ENCODE measurements around the gene ZNF674. TPM values are rescaled to one million over a fixed set of nuclear protein-coding genes. Genes with fewer than 3 reads are reported as not detected.
A peak's percentile ranks its signal among the peaks of the same experiment; 100 is the strongest.
"Not testable (repeated sequence)": the region's sequence is repeated elsewhere in the genome, so short reads cannot be mapped to it uniquely, and the experiment has no call there.

Gene ZNF674
- total RNA-seq, 2 donors from 2014 or later = 3.7 to 4.3 TPM

- H3K27ac Mint-ChIP-seq = no peak overlapping the region
- H3K36me3 Mint-ChIP-seq (ENCODE audit: insufficient read depth in 2 of 2) = no peaks in the 10 kb centered on the region
- no peaks in the 10 kb centered on the region for H3K4me1 Mint-ChIP-seq (ENCODE audit: low read depth)
- no peaks in the 10 kb centered on the region for H3K9me3 Mint-ChIP-seq
- ATAC-seq (replicated peaks in 1 of 2) (no peak), DNase-seq (no peak)
- no peak overlapping the region for H3K4me3 Mint-ChIP-seq
- peaks cover 9% of the 10 kb centered on the region for H3K27me3 Mint-ChIP-seq (ENCODE audit: low read depth)
These were observed 9.7 kb upstream of the ZNF674 start for GRCh38 chrX:46554942-46555341.

- H3K4me1 Mint-ChIP-seq (ENCODE audit: low read depth) = no peaks in the 10 kb centered on the region
- no peak overlapping the region for H3K4me3 Mint-ChIP-seq
- peaks cover 9% of the 10 kb centered on the region for H3K27me3 Mint-ChIP-seq (ENCODE audit: low read depth)
- no peak for ATAC-seq (replicated peaks in 1 of 2)
- DNase-seq = no peak
- H3K36me3 Mint-ChIP-seq (ENCODE audit: insufficient read depth in 2 of 2) = peaks cover under 1 to 1% of the 10 kb centered on the region in 2 donors
- no peak overlapping the region for H3K27ac Mint-ChIP-seq
- peaks cover 0 to 2% of the 10 kb centered on the region in 2 donors for H3K9me3 Mint-ChIP-seq
These were observed 8.7 kb upstream of the ZNF674 start for GRCh38 chrX:46553935-46554334.

GRCh38 chrX:46551494-46552128 lies 6.4 kb upstream of the ZNF674 start:
- DNase-seq (no peak), ATAC-seq (replicated peaks in 1 of 2) (no peak)
- Mint-ChIP-seq H3K4me1 (ENCODE audit: low read depth) (peaks cover 8% of the 10 kb centered on the region), H3K27me3 (ENCODE audit: low read depth) (no peaks in the 10 kb centered on the region), H3K36me3 (ENCODE audit: insufficient read depth in 2 of 2) (peaks cover 2% of the 10 kb centered on the region in 2 donors), H3K27ac (no peak overlapping the region), H3K4me3 (no peak overlapping the region), H3K9me3 (peaks cover 0 to 3% of the 10 kb centered on the region in 2 donors)

GRCh38 chrX:46549914-46550313 lies 4.7 kb upstream of the ZNF674 start:
- no peak overlapping the region for H3K27ac Mint-ChIP-seq
- peaks cover 13% of the 10 kb centered on the region for H3K4me1 Mint-ChIP-seq (ENCODE audit: low read depth)
- no peak overlapping the region for H3K4me3 Mint-ChIP-seq

GRCh38 chrX:46547857-46548256 lies 2.6 kb upstream of the ZNF674 start:
- Mint-ChIP-seq H3K9me3 (peaks cover 0 to 3% of the 10 kb centered on the region in 2 donors), H3K4me1 (ENCODE audit: low read depth) (peaks cover 28% of the 10 kb centered on the region), H3K4me3 (no peak overlapping the region), H3K27ac (no peak overlapping the region), H3K36me3 (ENCODE audit: insufficient read depth in 2 of 2) (peaks cover 2% of the 10 kb centered on the region in 2 donors), H3K27me3 (ENCODE audit: low read depth) (no peaks in the 10 kb centered on the region)
- ATAC-seq (replicated peaks in 1 of 2) (no peak), DNase-seq (no peak)

More at GRCh38 chrX:46549914-46550313, 4.7 kb upstream of the ZNF674 start:
- peaks cover 0 to 3% of the 10 kb centered on the region in 2 donors for H3K9me3 Mint-ChIP-seq
- ATAC-seq (replicated peaks in 1 of 2) (no peak), DNase-seq (no peak)
- H3K36me3 Mint-ChIP-seq (ENCODE audit: insufficient read depth in 2 of 2) = peaks cover 2% of the 10 kb centered on the region in 2 donors
- no peaks in the 10 kb centered on the region for H3K27me3 Mint-ChIP-seq (ENCODE audit: low read depth)

GRCh38 chrX:46544527-46544926 lies 694 bp downstream of the ZNF674 start:
- not testable (repeated sequence) for H3K27me3 Mint-ChIP-seq (ENCODE audit: low read depth); H3K9me3 Mint-ChIP-seq; H3K36me3 Mint-ChIP-seq (ENCODE audit: insufficient read depth in 2 of 2); ATAC-seq (replicated peaks in 1 of 2)
- Mint-ChIP-seq H3K27ac (peak overlapping the region; percentile 97), H3K4me1 (ENCODE audit: low read depth) (peaks cover 28% of the 10 kb centered on the region), H3K4me3 (peak overlapping the region; percentile 85 to 96)
- DNase-seq = peak in 1 of 2 donors; percentile 3

- no peaks in the 10 kb centered on the region for H3K9me3 Mint-ChIP-seq
- no peak overlapping the region for H3K27ac Mint-ChIP-seq
- peaks cover 2% of the 10 kb centered on the region for H3K27me3 Mint-ChIP-seq (ENCODE audit: low read depth)
- ATAC-seq (replicated peaks in 1 of 2) = no peak
- peaks cover 28% of the 10 kb centered on the region for H3K4me1 Mint-ChIP-seq (ENCODE audit: low read depth)
- no peaks in the 10 kb centered on the region for H3K36me3 Mint-ChIP-seq (ENCODE audit: insufficient read depth in 2 of 2)
- H3K4me3 Mint-ChIP-seq = no peak overlapping the region
- no peak for DNase-seq
These were observed 1.8 kb downstream of the ZNF674 start for GRCh38 chrX:46543441-46543840.

- Mint-ChIP-seq H3K9me3 (no peaks in the 10 kb centered on the region), H3K27me3 (ENCODE audit: low read depth) (no peaks in the 10 kb centered on the region), H3K4me3 (no peak overlapping the region), H3K27ac (no peak overlapping the region), H3K36me3 (ENCODE audit: insufficient read depth in 2 of 2) (peaks cover 2% of the 10 kb centered on the region in 2 donors), H3K4me1 (ENCODE audit: low read depth) (no peaks in the 10 kb centered on the region)
- DNase-seq (no peak), ATAC-seq (replicated peaks in 1 of 2) (no peak)
These were observed 13.8 kb downstream of the ZNF674 start for GRCh38 chrX:46531442-46531841.

GRCh38 chrX:46530404-46530908 lies 14.8 kb downstream of the ZNF674 start:
- not testable (repeated sequence) for ATAC-seq (replicated peaks in 1 of 2); DNase-seq; H3K36me3 Mint-ChIP-seq (ENCODE audit: insufficient read depth in 2 of 2); H3K4me3 Mint-ChIP-seq; H3K4me1 Mint-ChIP-seq (ENCODE audit: low read depth); H3K27me3 Mint-ChIP-seq (ENCODE audit: low read depth); H3K27ac Mint-ChIP-seq; H3K9me3 Mint-ChIP-seq

- H3K27ac Mint-ChIP-seq; H3K36me3 Mint-ChIP-seq (ENCODE audit: insufficient read depth in 2 of 2); ATAC-seq (replicated peaks in 1 of 2); H3K9me3 Mint-ChIP-seq; H3K27me3 Mint-ChIP-seq (ENCODE audit: low read depth); H3K4me3 Mint-ChIP-seq; DNase-seq; H3K4me1 Mint-ChIP-seq (ENCODE audit: low read depth): not testable (repeated sequence)
These were observed 15.3 kb downstream of the ZNF674 start for GRCh38 chrX:46529740-46530403.

- DNase-seq; H3K4me3 Mint-ChIP-seq; H3K9me3 Mint-ChIP-seq; H3K27me3 Mint-ChIP-seq (ENCODE audit: low read depth); H3K4me1 Mint-ChIP-seq (ENCODE audit: low read depth); ATAC-seq (replicated peaks in 1 of 2); H3K36me3 Mint-ChIP-seq (ENCODE audit: insufficient read depth in 2 of 2); H3K27ac Mint-ChIP-seq: not testable (repeated sequence)
These were observed 16.6 kb downstream of the ZNF674 start for GRCh38 chrX:46528640-46529039.

GRCh38 chrX:46506076-46506475 lies 39.1 kb downstream of the ZNF674 start:
- Mint-ChIP-seq H3K9me3 (peaks cover 8 to 11% of the 10 kb centered on the region in 2 donors), H3K27ac (no peak overlapping the region), H3K4me3 (no peak overlapping the region), H3K27me3 (ENCODE audit: low read depth) (no peaks in the 10 kb centered on the region), H3K36me3 (ENCODE audit: insufficient read depth in 2 of 2) (peaks cover 15 to 27% of the 10 kb centered on the region in 2 donors), H3K4me1 (ENCODE audit: low read depth) (no peaks in the 10 kb centered on the region)
- no peak for DNase-seq
- ATAC-seq (replicated peaks in 1 of 2) = no peak

- peaks cover 13 to 15% of the 10 kb centered on the region in 2 donors for H3K9me3 Mint-ChIP-seq
These were observed 42.4 kb downstream of the ZNF674 start for GRCh38 chrX:46502848-46503247.

More at GRCh38 chrX:46502848-46503247, 42.4 kb downstream of the ZNF674 start:
- Mint-ChIP-seq H3K4me1 (ENCODE audit: low read depth) (no peaks in the 10 kb centered on the region), H3K27me3 (ENCODE audit: low read depth) (no peaks in the 10 kb centered on the region), H3K27ac (no peak overlapping the region), H3K36me3 (ENCODE audit: insufficient read depth in 2 of 2) (peaks cover 20 to 39% of the 10 kb centered on the region in 2 donors), H3K4me3 (no peak overlapping the region)
- no peak for DNase-seq
- no peak for ATAC-seq (replicated peaks in 1 of 2)

Data from activated T-cell treated with anti-CD3 and anti-CD28 coated beads, Interleukin-2, amount 50 U/mL, for 72 hours (primary cell).